Glomerular endothelial cell (primary cell): ENCODE data around the gene EPB41L2. TPM values are rescaled to one million over a fixed set of nuclear protein-coding genes. Genes with fewer than 3 reads are reported as not detected.
"Not testable (repeated sequence)": the region's sequence is repeated elsewhere in the genome, so short reads cannot be mapped to it uniquely, and the experiment has no call there.

Experiments
- DNase-seq: peaks from one replicate; pipeline ENCODE4 v3.0.0-alpha.2; 2011; ENCODE audit warnings: low read depth, low spot score; ENCODE audit errors: extremely low read depth
- total RNA-seq: library from RNA; depleted of rRNA; stranded (reverse); fragments of >200 nt; gene quantifications from 2 replicates; pipeline ENCODE4 v1.2.3, GENCODE V29; 2015

The EPB41L2 gene
- total RNA-seq, 1 donor from 2014 or later, result 91.5 TPM

DNA sequence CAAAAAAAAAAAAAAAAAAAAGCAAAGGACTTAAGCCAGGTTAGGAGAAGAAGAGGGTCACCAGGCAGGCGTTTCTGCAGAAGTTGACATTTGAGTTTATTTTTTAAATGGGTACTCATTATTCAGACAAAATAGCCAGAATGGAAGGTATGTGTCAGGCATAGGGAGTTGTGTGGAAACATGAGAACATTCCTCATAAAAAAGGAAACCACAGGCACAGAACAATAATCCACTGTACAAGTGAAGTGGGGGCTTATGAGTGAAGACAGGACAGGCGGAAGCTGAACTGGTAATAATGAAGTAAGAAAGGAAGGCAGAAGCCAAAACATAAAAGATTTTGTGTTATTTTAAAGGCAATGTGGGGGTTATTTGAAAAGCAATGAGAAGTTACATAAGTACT lies 104.6 kb downstream of the EPB41L2 start:
- DNase-seq, result no peak

DNA sequence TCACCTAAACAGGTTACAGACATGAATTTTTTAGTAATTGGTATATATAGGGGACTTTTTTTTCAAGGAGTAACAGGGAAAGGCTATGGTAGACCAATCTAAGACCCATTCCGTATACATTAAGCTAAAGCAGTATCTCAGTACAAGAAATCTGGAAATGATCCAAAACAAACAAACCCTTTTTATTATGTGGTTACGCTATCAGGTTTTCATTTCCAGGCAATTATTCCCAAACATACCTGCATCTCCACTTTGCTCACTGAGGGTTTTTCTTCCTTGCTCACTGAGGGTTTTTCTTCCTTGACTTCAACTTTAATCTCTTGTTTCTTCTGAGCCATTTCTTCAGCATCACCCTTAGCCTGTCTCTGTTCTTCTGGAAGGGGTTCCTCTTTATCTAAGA lies 107.3 kb downstream of the EPB41L2 start:
- DNase-seq, result no peak

DNA sequence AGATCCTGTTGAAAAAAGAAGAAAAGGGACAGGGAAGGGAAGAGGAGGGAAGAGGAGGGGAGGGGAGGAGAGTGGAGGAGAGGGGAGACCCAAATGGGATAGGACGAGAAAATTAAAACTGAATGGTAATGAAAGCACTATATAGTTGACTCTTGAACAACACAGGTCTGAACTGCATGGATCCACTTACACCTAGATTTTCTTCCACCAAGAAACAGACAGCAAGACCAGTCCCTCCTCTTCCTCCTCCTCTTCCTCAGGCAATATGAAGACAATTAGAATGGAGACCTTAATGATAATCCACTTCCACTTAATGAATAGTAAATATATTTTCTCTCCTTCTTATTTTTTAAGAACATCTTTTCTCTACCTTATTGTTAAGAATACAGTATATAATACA lies 113.5 kb downstream of the EPB41L2 start:
- no peak for DNase-seq

DNA sequence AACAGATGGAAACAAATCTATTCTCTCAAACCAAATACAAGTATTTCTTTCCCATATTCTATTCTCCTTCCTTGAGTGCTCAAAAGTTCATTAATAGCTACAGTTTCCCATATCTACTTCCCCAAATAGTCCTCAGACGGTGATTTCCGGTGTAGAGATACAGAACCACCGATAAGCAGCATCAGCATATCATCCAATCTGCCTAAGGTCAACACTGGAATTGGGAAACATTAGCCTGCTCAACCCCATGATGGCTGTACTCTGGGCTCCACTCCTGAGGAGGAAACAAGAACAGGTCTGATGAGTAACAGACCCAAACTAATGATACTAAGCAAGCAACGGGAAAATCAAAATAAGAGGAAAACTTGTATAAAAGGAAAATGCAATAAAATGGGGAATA lies 115.6 kb downstream of the EPB41L2 start:
- no peak for DNase-seq

DNA sequence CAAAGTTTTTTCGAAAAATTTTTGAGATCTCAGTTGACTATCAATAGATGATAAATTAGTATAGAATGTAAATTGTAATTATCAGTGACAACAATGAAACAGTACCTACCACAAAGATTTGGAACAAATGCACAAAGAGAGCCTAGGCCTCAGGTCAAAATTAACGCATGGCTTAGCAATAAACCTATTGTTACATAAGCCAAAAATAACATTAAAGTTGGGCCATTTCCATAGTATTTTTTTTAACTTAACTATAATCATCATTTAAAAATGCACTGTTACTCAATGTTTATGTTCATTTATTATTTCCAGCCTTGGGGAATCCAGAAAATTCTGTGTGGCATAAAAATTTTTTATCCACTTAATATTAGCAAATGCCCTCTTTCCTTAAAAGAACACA lies 117.0 kb downstream of the EPB41L2 start:
- no peak for DNase-seq

DNA sequence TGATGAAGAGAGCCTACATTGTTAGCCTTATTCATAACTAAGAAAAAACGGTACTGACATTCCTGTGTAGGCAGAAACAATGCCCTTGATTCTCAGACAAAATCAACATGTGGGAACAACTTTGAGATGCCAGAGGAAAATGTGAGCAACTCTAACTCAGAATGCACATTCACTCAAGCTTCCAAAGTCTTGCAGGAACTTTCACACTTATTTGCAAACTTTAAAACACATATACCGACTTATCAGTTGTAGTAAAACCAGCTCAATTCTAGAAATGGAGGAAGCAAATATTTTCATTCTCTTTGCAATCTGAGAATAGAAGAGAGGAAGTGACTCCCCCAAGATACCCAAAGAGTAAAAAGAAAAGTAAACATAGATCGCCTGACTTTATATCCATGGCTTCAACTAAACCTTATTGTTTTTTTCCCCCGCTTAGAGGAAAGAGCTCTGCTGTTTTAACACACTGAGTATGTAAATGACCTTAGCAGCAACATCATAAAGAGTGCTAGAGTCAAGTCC lies 117.6 kb downstream of the EPB41L2 start:
- DNase-seq, result peak; percentile 57

DNA sequence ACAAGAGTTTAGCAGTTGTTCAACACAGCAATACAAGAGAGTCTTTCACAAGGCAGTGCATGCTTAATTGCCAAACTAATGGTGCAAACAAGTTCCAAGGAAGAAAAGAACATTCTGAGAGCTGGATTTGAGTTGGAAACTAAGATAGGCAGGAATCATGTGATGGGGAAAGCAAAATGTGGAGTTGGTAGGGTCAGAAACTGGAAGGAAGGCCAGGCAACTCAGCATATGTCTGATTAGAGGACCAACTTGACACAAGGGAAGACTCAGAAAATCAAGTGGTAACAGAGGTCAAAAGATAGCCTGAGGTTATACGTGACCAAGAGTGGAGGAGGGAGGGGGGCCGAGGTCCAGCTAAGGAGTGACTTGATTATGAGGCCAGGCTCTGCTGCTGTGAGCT lies 118.6 kb downstream of the EPB41L2 start:
- DNase-seq, result no peak

DNA sequence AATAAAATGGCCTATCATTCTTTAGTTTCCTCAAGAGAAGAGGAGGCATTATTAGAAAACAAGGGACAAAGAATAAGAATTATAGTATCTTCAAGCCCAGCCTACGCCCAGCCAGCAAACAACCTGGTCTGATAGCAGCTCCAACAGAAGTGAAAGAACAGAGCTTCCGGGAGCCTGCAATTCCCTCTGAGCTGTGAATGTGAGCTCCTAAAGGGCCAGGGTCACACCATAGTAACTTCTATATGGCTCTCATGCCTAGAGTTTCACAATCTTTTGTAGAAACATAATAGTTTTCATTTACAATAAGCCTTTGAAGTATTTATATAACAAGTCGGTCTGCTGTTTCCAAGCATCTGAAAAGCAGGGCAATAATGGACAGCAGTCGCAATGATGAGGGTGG lies 119.3 kb downstream of the EPB41L2 start:
- DNase-seq, result no peak

DNA sequence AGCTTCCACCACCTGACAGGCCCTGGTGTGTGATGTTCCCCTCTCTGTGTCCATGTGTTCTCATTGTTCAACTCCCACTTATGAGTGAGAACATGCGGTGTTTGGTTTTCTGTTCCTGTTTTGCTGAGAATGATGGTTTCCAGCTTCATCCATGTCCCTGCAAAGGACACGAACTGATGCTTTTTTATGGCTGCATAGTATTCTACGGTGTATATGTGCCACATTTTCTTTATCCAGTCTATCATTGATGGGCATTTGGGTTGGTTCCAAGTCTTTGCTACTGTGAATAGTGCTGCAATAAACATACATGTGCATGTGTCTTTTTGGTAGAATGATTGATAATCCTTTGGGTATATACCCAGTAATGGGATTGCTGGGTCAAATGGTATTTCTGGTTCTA lies 120.3 kb downstream of the EPB41L2 start:
- not testable (repeated sequence) for DNase-seq

DNA sequence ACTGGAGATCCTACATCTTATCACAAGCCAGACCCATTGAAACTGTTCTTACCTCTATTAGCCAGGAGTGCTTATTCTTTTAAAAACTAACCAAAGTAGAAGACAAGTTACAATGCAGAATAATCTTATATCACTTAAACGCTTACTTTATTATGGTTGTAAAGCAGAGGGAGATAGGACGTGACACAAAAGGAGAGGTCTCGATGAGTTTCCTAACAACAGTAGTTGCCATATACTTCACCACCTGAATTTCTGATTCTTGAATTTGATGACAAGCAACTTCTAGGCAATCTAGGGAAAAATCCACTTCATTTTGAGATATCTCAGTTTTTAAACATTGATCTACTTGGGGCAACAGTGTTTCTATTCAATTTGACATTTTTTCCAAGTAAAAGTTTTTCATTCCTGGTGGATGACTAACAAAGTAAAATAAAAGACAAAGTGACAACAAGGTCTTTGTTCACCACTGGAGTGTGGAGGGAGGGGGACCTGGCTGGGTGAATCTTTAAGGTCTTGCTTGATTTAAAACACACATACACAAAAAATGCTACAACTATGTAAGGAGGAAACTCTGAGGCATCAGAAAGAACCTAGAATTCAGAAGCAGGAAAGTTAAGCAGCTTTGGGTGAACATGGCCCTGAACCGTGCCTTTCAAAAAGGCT lies 125.0 kb downstream of the EPB41L2 start:
- DNase-seq, result no peak

DNA sequence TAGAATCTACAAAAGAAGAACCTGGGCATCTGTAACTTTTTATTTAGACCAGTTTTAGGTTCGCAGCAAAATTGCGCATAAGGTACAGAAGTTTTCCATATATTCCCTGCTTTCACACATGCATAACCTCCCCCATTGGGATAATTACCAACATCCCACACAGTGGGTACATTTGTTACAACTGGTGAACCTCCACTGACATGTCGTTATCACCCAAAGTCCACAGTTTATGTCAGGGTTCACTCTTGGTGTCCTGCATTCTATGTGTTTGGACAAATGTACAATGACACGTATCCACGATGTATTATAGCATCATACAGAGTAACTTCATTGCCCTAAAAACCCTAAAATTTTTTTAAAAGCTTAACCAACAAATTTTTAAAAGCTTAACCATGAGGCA lies 126.1 kb downstream of the EPB41L2 start:
- DNase-seq, result no peak

DNA sequence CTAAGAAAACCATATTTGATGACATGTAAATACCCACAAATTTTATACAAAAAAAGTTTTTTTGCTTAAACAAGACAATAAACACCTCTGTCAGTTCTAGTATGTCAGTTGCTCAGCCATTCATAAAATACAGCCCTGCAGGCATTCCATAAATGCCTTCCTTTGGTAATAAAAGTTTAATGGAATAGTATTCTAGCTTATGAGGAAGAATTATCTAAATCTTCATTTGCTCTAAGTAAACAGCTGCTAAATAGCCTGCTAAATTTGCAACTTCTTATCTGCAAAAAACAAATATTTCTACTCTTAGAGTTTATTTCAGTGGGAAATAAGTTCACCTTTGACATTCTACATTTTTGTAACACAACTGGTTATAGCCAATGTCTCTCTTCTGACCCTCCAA lies 127.1 kb downstream of the EPB41L2 start:
- DNase-seq, result no peak

DNA sequence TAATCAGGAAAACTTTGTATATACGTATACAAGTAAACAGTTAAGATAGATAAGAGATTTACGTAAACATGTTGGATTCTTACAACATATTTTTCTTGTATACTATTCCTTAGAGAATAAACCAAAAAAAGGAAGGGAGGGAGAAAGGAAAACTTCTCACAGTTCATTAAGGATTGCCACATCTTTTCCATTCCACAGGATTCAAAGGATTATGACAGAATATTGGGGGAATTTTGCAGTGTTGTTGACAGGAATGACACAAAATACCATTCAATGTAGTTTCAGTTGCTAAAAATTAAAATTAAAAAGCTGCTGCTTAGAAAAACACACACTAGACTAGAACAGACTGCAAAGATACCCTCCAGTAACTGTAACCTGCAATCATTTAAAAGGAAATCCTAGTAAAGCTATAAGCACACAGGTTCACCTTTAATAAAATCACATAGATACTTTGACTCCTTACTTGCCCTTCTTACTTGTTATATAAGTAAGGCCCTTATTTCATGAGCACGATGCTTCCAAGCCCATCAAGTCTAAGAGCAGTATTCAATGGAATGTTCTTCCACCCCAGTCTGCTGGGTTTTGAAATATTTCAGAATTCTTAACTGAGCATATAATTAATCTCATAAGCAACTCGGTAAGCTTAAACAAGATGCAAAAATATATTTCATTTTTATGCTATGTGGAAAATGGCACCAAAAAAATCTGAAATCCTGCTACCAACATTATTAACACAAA lies 128.0 kb downstream of the EPB41L2 start:
- no peak for DNase-seq

DNA sequence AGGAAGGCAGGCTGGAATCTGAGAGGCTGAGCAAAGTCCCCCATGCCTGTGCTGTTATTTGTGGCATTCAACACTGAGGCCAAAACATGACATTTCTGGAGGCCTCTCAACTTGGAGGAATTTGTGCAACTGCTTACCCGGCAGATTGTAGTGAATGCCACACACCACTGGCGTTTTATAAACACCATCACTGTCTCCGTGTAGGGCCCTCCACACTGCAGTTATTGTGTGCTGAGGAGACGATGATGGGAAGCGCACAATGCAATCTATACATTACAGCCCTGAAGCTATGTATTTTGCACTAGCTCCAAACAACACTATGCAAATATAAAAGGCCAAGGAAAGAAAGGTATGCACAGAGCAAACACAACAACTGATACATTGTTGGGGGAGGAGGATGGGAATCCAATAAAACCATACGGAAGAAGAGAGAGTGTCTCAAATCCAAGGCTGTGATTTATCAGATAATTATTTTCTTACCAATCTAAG lies 129.3 kb downstream of the EPB41L2 start:
- no peak for DNase-seq

DNA sequence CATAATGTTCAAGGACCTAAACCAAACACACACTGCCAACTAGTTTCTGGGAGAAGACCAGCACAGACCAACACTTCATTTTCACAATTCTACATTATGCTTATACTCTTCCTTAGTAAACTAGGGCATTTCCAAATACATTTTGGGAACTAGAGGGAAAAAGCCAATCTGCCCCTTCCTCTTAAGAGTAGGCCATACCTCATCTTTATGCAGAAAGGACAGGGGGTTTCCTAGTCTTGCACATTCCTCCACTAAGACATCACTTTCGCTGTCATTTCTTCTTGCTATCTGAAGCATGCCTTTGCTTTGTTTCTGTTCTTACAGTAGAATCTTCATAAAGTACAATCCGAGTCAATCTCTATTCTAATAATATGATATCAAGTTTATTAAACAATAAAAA lies 130.1 kb downstream of the EPB41L2 start:
- no peak for DNase-seq

DNA sequence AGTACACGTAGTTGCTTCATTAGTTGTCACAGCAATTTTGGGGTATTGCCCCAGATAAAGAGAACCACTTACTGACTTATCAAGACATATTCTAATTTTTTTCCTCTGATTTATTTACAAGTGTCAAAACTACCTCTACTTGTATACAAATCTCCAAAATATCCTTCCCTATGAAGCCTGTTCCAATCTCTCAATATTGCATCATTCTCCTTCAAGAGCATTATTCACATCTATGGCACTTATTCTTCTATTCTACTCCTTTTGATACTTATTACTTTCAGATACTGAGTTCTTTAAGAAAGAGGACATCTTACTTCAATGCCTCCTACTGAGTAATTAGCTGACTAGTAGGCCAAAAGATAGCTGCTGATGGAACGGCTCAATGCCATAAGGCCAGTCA lies 130.6 kb downstream of the EPB41L2 start:
- no peak for DNase-seq

DNA sequence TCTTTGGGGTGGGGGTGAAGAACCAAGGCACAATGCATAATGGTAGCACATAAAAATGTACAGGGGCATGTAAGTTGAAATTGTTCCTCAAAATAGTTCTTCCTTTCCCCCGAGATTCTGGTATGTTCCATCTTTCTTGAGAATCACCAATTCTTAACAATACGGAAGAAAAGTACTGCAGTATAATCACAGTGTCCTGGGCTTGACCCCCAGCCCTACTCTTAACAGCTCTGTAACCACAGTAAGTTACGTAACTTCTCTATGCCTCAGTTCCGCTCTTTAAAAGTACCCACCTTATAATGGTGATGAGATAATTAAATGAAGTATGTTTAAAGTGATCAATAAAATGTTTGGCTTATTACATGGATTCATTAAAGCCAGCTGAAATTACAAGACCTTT lies 131.4 kb downstream of the EPB41L2 start:
- DNase-seq, result no peak

DNA sequence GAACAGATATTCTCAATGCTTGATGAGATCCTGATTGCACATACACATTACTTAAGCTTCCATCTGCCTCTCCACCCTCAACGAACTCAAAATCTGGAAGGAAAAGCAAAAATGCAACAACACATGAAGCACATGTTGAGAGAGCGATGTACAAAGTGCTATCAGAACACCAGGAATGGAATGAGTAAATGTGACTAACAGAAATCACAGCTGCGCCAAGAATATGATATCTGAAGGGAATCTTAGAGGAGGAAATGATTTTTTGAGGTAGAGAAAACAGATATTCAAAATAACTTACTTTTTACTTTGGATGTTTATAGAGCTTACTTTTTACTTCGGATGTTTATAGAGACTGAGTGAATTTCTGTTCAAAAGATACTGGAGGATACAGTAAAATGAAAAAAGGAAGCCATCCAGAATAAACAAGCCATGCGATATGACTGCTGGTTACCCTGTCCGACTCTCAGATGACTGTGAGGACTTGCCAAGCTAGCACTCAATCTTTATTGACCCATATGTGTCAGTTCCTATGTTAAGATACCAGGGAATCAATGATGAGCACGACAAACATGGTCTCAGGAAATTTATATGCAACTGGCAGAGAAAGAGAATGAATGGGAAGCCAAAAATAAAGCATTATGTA lies 133.9 kb downstream of the EPB41L2 start:
- DNase-seq, result no peak

DNA sequence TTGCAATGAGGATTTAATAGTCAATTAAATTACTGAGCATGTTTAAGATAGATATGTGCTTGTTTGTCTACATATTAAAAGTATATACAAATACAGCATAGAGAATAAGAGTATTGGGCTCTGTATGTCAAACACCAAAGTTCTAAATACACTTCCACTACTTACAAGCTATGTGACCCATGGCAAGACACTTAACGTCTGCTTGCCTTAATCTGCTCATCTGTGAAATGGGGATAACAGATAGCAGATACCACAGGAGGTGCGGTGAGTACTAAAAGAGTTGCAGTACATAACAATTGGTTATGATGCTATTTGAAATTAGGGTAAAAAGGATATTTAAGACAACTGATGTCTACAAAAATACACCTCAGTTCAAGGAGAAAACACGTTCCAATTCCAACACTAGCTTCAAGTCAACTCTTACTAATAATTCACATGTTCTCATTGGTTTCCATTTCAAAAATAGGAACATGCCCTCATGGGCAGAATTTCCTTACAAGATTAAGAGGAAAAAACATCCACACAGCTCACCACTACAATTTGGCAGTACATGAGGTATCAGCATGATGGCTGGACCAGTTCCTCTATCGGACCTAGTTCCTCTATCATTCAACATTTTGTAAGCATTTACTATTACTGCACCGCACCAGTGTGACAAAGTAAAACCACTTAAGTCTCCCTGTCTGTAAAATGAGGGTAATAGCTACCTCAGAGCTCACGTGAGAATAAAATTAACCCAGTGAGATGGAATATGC lies 134.7 kb downstream of the EPB41L2 start:
- no peak for DNase-seq

DNA sequence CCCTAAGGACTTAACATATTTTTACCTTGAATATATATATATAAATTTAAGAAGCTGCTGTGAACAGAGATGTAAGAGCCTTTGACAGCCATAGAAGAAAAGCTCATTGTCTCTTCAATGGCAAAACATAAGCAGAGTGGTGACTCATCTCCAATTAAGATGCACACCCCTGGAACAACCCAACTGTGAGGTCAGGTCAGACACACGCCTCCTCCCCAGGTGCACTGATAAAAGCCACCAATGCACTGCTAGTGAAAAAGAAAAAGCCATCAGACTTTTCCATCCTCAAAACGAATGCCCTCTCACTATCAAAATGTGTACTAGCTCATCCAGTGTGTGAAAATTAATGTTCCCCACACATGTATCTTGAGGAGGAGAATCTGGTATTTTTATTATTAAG lies 135.7 kb downstream of the EPB41L2 start:
- no peak for DNase-seq

DNA sequence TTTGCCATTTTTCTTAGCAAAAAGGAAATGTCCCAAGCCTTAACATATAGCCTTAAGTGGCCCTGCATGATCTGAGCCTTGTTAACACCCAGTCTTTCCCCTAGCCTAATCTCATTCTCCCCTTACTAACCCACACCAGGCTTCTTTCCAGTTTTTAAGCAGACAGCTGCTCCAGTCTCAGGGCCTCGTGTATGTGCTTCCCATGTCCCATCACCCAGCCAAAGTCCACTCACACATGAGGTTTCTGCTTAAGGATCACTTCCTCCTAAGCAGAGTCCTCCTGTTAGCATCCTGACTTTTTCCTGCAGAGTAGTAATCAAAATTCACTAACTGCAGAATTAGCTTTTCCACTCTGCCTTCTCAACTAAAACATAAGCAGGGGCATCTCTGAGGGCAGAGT lies 139.7 kb downstream of the EPB41L2 start:
- no peak for DNase-seq
